GM19397 (cell line): Measurements from ENCODE around the gene ZNF106.

Experiments
- ATAC-seq: cut with Tn5 transposase; IDR thresholded peaks from one replicate; pipeline ENCODE4 v1.9.1; 2021; ENCODE audit warnings: mild to moderate bottlenecking, moderate library complexity; ENCODE audit not compliant: unreplicated experiment

The ZNF106 gene

DNA sequence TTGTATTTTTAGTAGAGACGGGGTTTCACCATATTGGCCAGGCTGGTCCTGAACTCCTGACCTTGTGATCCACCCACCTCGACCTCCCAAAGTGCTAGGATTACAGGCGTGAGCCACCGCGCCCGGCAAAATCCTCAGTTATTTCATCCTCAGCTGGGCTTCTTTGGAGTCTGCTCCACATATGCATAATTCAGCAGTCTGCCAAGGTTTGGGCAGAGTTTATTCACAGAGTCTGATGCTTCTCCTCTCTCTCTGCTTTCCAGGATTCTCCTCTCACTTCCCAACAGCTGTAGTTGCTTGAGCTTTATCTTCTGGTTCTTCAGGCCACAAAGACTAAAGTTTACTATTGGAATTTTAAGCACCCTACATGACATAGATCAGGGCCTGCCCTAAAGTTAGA lies 8.2 kb downstream of the ZNF106 start:
- no peak for ATAC-seq

DNA sequence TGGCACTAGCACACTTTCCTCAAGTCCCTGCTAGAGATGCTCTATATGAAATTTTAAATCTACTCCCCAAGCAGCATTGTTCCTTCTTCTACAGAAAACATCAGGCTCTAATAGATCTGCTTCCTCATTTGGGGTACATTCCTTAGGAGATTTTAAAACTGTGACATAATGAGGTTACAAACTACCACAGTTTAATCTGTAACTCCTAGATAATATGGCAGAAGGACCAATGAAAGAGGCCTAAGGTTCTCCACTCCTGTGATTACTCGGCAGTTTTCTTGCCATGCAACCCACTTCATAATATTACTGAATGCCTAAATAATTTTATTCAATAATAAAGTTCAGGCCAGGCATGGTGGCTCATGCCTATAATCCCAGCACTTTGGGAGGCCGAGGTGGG lies 16.1 kb downstream of the ZNF106 start:
- ATAC-seq = no peak

DNA sequence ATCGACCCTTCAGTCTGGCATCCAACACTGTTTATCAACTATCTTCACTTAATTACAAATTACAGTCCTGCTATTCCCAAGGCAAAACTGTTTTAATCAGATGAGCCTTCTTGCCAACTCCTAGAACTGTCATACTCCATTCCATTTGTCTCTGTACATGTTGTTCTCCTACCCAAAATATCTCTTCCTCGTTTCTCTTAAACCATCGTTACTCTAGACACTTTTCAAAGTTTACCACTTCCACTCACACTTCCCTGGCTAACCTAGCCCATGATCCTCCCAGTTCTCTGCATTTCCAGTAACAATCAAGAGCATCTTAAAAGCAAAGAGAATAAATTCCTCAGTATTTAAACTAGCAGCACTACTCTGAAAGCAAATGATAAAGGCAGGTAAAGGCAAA lies 19.9 kb downstream of the ZNF106 start:
- no peak for ATAC-seq

DNA sequence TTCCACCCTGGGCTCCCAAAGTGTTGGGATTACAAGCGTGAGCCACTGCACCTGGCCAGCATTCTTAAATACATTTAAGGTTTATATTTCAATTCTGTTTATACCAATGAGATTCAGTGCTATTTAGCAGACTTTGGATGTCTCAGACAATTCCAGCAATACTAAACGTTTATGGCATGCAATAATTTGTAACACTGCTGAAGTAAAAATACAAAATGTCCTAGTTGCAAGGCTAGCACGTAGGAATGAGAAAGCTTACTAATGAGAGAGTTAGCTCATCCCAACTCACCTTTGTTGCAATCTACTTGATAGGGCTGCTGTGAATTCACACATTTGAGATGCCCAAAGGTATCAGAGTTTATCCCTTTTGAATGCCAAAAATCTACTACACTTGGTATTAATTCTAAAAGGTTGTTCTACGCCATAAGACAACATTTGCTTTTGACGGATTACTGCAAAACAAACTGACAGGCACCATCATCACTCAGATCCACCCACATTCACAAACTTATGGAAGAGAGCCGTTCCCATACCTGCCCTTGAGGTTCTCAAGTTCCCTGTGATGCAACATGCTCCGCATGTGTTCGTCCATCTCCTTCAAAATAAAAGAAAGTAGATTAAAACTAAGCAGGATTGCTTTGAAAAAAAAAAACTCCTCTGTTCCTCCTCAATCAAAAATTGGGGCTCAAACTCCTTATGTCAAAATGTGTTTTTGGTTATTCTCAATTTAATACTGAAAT lies 25.3 kb downstream of the ZNF106 start:
- no peak for ATAC-seq

DNA sequence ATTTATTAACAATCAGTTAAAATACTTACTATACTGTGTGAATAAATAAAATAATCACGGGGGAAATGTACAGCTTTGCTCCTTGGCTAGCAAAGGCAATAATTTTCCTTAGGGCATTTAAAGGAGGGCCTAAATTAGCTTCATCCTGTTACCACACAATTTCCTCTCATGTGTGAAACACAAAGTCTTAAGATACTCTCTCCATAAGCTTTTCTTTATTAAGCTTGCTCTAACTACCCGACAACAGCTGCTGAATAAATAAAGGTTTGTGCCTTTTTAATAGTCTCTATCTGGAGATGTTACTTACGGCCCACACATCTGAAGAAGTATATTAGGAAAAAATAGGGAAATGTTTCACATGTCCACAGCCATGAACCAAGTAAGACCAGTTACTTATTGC lies 29.7 kb downstream of the ZNF106 start:
- no peak for ATAC-seq

DNA sequence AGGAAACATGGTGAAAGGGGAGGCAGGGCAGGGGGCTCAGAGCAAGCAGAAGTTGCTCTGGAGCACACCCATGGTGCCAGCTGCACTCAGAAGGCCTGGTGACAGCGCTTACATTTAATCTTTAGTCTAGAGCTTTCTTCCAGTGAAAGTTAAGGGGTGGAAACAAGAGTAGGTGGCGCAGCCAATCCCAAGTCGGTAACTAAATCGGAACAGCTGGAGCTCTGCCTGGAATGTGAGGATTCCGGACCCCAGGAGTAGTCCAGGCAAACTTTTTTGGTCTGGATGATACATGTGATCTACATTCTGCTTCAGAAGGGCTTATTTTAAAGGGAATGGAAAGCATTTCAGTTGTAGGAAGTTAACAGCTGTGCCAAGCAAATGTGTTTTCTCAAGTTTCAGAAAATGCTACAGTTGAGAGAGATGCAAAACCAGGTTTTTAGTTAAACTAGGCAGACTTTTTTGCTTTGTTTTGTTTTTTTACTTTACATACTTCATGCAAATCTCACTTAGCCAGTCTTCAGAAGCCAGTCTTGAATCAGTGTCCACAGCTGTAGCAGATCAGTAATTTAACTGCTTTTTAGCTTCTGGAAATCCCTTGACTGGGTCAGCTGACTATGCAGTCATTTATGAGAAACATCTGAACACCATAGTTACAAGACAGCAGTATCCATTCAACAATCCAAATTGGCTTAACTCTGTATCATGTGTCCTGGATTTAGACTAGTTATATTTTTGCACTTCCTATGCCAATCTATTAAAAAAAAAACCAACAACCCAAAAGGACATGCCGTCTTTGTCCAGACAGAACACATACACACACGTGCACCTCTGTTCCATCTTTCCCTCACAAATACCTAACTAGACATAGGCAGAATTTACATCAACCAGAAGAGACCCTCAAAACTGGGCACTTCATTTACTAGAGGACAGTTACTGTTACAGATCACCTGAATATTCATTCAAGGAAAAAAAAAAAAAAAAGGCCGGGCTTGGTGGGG lies 33.2 kb downstream of the ZNF106 start:
- peak; percentile 88 for ATAC-seq

DNA sequence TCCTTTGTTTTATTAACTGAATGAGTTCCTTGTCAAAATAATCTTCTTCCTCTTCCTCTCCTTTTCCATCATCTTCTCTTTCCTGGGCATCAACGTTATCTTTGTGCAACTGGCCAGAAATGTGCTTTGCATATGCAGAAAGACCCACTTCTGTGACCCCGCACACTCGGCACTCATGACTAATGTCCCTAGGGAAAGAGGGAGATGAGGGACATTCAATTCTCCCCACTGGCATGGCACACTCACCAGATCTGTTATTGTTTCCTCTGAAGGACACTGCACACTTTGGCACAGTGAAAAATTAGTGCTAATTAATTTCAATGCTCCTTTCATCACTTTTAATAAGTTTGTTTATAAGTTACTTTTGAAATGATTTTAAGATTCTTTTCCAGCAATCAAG lies 34.0 kb downstream of the ZNF106 start:
- no peak for ATAC-seq

DNA sequence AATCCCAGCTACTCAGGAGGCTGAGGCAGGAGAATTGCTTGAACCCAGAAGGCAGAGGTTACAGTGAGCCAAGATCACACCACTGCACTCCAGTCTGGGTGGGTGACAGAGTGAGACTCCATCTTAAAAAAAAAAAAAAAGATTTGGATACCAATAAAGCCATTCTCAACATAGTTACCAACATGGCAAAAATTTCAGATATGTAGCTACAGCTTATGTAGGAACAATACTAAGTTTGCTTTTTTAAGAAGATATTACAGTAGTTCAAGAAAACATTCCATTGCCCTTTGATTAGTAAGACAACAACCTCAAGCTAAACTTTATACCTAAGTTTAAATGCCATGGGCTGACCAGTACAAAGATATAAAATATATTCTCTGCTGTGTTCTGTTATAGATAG lies 34.4 kb downstream of the ZNF106 start:
- no peak for ATAC-seq

DNA sequence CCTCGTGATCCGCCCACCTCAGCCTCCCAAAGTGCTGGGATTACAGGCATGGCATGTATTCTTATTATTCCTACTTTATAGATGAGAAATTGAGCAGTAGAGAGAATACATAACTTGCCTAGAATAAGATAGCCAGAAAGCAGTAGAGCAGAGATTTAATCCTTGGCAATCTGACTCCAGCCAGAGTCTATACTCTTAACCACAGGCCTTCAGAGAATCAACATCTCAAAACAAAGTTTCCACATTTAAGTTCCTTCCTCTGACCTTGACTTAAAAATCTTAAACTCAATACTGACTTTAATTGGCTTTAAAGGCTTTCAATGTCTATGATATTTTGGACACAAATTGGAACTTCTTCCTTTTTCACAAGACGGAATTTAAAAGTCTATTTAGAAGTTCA lies 37.1 kb downstream of the ZNF106 start:
- ATAC-seq = no peak

DNA sequence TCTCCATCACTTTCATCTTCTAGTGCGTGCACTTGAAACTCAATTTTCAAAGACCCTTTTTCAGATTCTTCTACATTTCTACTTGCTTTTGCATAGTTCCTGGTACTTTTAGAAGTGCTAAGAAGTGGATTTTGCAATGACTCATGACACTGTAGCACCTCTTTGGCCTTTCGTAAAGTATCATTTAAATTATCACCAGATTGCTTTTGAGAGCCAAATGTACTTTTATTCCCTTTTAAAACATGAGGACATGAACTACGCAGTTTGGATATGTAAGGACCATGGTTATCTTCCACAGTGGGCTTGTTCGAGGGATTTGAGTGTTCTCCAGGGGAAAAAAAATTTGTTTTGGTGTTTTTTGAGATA lies 40.5 kb downstream of the ZNF106 start:
- no peak for ATAC-seq

DNA sequence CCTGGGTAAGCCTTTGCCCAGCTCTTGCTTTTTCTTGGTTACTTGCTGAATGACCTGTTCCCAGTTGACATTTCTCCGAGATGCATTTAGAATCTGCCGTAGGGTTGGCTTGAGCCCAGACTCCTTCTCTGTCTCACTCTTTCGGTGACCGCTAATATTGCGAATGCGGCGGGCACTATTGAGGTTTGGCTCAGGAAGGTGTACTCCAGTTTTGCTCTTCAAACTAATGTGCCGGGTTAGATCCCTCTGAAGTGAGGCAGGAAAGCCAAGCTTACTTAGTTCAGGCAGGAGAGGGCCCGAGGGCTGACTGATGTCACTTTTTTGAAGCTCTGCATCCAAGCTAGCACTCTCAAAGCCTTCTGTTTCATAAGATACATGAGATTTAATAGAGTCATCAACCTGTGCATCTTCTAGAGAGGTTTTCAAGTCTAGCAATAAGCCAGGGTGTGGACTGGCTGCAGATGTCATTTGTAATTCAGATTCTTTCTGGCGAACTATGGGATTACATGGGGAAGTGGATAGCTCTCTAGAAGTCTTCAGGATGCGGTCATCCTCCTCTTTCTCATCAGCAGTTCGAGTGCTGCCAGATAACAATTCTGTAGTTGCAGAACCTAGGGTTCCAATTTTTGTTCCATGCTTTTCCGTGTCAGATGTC lies 41.0 kb downstream of the ZNF106 start:
- no peak for ATAC-seq

DNA sequence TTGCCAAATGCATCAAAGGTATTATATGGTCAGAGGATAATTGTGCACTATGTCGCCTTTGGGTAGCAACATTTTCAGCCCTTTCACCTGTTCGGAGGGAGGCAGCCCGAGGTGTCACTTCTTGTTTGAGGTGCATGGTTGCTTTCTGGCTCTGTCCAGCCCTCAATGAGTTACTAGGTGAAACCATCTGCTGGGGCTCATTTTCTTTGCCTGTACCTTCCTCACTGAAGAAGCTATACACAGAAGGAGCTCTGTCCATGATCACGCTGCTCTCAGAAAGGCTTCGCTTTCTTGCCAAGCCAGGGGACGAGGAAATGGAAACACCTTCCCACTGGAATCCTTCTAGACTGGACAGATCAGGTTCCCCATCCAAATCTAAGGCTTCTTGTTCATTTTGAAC lies 42.7 kb downstream of the ZNF106 start:
- no peak for ATAC-seq

DNA sequence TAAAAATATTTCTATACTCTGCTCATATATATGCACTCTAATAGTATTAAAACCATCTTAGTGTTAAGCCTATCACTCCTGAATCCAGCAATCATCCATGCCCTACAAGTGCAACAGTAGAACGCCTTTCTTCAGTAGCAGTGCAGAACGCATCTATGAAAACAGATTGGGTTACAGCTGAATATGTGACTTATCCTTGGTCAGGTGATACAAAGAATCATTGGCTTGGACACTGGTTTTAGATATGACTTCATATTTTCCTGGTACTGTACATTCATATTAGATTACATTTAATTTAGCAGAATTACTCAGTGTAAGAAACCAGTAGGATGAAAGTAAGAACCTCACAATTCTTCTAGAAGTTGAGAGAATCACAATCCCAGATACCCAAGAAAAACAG lies 43.3 kb downstream of the ZNF106 start:
- no peak for ATAC-seq

DNA sequence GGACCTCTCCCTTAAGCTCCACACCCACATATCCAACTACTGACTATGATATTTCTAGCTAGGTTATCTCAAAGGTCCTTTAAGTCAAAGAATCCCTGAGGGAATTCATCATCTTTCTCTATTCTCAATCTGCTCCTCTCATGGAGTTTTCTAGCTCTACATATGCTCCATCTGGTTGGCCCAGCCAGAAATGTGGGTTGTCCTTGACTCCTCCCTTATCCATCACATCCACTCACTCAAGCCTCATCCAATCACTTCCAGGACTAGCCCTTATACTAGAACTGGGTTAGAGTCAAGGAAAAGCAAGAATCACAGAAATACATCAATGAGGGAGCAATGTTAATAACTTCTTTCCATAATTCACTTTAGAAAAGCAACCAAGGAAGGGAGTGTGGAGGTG lies 45.4 kb downstream of the ZNF106 start:
- ATAC-seq = no peak

DNA sequence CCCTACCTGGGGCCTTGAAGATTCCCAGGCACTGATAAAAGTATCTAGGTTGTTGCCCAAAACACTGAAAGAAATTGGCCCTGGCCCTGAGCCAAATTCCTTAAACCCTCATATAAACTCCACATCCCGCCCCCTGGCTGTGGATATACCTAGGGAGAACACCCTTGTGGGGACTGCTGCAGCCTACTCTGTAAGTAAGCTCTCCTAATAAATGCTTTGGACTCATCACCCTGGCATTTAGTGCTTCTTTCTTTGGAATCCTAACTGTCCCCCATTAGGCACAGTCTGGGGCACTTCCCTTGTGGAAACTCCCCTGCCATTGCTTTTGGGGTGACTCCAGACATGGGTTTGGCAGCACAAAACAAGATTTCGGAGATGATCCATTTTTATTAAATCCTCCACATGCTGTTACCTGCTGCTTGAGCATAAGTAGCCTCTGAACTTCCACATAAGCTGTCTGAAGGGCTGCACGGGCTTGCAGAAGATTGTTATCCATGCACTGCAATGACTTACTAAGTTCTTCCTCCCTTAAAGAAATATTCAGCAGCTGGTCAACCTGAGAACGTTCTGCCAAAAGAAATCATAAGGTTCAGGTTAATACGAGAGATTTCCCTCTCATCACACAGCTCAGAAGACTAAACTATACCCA lies 46.4 kb downstream of the ZNF106 start:
- ATAC-seq = no peak

DNA sequence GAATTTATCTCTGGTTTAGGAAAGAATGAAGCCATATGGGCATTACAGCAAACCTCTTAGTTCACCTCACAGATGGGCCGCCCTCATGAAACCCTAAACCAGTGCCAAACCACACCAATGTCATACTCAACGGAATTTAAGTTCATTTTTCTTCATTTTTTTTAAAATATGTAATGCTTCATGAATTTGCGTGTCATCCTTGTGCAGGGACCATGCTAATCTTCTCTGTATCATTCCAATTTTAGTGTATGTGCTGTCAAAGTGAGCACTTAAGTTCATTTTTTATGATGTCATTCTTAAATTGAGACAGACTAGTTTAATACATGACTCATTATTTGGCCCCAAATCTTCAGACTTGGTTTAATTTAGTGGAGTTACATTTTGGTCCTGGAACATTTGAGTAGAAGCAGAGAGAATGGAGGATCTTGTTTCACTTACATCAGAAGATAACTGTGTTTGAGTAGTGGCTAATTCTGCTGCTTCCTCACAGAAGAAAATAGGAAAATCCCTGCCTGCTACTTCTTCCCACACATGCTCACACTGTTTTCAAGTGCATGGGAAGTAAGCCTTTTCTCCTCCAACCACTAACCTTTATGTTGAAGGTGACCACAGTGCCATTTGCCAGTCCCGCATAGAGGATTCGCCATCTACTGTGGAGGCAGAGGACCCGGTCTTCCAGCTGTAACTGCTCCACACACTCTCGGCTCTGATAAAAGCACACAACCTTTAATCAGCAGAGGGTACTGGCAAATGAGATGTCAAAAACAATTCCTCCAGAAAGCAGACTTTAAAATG lies 63.3 kb downstream of the ZNF106 start:
- no peak for ATAC-seq

DNA sequence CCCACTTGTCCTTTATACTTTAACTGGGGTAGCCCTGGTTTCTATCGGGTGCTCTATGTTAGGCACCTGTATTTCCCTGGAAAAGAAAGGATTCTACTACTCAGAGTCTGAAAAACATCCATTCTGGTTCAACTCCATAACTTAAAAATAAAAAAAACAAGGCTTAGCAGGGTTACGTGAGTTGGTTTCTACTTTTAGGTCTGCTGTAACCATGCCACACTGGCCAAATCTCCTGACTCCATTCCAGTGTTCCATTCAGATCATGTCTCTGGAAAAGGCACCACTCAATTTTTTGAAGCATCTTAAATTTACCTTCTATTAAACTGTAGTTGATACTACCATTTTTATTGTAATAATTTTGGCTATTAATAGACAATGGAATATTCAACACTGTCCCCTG lies 69.6 kb downstream of the ZNF106 start:
- ATAC-seq = no peak

DNA sequence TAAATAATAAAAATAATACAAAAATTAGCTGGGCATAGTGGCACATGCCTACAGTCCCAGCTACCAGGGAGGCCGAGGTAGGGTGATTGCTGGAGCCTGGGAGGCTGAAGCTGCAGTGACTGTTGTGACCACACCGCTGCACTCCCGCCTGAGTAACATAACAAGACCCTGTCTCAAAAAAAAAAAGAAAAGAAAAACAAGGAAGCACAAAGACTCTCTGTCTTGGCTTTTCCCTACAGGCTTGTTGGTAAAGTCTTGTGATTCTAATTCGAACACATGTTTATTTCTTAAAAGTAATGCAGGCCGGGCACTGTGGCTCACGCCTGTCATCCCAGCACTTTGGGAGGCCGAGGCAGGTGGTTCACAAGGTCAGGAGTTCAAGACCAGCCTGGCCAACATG lies 71.6 kb downstream of the ZNF106 start:
- no peak for ATAC-seq

DNA sequence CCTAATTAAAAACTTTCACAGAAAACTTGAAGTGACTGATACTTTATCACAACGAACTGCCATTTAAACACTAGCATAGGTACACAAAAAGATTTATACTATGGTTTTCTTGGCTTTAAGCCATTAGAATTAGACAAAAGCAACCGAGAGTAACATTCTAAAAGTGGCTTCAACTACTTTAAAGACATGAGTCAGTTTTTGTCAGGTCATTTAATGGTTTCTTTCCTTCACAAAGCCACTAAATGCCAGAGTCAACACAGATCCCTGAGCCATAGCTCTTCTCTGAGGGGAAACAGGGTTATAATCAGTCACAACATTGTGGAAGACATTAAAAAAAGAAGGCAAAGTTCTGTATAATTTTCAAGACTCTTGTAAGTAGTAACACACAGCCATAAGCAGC lies 77.0 kb downstream of the ZNF106 start:
- no peak for ATAC-seq

DNA sequence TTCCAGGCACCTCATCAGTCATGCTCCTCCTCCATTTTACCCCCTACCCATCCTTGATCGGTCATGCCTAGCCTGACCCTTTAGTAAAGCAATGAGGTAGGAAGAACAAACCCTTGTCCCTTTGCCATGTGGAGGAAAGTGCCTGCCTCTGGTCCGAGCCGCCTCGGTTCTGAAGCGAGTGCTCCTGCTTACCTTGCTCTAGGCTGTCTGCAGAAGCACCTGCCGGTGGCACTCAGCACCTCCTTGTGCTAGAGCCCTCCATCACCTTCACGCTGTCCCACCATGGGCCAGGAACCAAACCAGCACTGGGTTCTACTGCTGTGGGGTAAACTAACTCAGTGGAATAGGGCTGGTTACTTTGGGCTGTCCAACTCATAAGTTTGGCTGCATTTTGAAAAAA lies 79.1 kb downstream of the ZNF106 start:
- ATAC-seq = no peak
